PC-9 (cell line): ENCODE results near the gene ZDHHC14. TPM values are rescaled to one million over a fixed set of nuclear protein-coding genes. Genes with fewer than 3 reads are reported as not detected.

Experiments
- BruUV-seq: library from RNA; stranded (reverse); fragments of 400-500 nt; replicated peaks from 2 replicates; lab custom pipeline; 2021; lab: Mats Ljungman, UMichigan
- CTCF ChIA-PET: fragments of 300-600 bp; sonication (Branson Sonifier 250); formaldehyde crosslinking; loops from one replicate; lab custom pipeline; 2022; ENCODE audit warnings: antibody characterized with exemption; lab: Charles Lee
- POLR2A ChIA-PET: fragments of 300-600 bp; sonication (Branson Sonifier 250); formaldehyde crosslinking; loops from one replicate; lab custom pipeline; 2022; ENCODE audit warnings: antibody characterized with exemption; ENCODE audit not compliant: unreplicated experiment; lab: Charles Lee
- DNase-seq, 2 experiments: peaks; one replicate each; pipeline versions ENCODE4 v3.0.0 to v3.0.0-alpha.2; 2015 to 2022; ENCODE audit warnings: mixed read lengths in 1 of 2
- H2AFZ ChIP-seq: fragments of 200-600 bp; sonication (generic); 2 replicates; pipeline ENCODE4 v1.8.1; 2017; ENCODE audit warnings: antibody characterized with exemption
- H3F3A ChIP-seq: fragments of 200-600 bp; sonication (generic); 2 replicates; pipeline ENCODE4 v1.8.1; 2017; ENCODE audit warnings: antibody characterized with exemption, mild to moderate bottlenecking, low read depth; ENCODE audit not compliant: insufficient read depth
- H3K27ac ChIP-seq: fragments of 200-600 bp; sonication (generic); 2 replicates; pipeline ENCODE4 v1.6.1; 2016; ENCODE audit warnings: mixed run types
- H3K27me3 ChIP-seq: fragments of 200-600 bp; sonication (generic); 2 replicates; pipeline ENCODE4 v1.6.1; 2016; ENCODE audit warnings: low read depth, mixed run types; ENCODE audit not compliant: insufficient read depth
- H3K36me3 ChIP-seq: fragments of 200-600 bp; sonication (generic); 2 replicates; pipeline ENCODE4 v1.6.1; 2016; ENCODE audit warnings: low read depth, mixed run types
- H3K4me1 ChIP-seq: fragments of 200-600 bp; sonication (generic); replicated peaks from 2 replicates; pipeline ENCODE4 v1.6.1; 2016; ENCODE audit warnings: mixed run types; ENCODE audit not compliant: insufficient read depth
- H3K4me2 ChIP-seq: fragments of 200-600 bp; sonication (generic); 2 replicates; pipeline ENCODE4 v1.6.1; 2017; ENCODE audit warnings: mixed run types
- H3K4me3 ChIP-seq: fragments of 200-600 bp; sonication (generic); 2 replicates; pipeline ENCODE4 v1.6.1; 2016; ENCODE audit warnings: mixed run types
- H3K79me2 ChIP-seq: fragments of 200-600 bp; sonication (generic); 2 replicates; pipeline ENCODE4 v1.6.1; 2017; ENCODE audit warnings: low read depth, mixed run types
- H3K9me2 ChIP-seq: fragments of 200-600 bp; sonication (generic); 2 replicates; pipeline ENCODE4 v1.8.1; 2017; ENCODE audit warnings: mild to moderate bottlenecking; ENCODE audit not compliant: insufficient read depth
- H3K9me3 ChIP-seq: fragments of 200-600 bp; sonication (generic); 2 replicates; pipeline ENCODE4 v1.8.1; 2016; ENCODE audit warnings: low read depth; ENCODE audit not compliant: insufficient read depth
- H4K20me1 ChIP-seq: fragments of 200-600 bp; sonication (generic); 2 replicates; pipeline ENCODE4 v1.8.1; 2017; ENCODE audit not compliant: insufficient read depth
- EZH2 ChIP-seq: fragments of 200-600 bp; sonication (generic); IDR thresholded peaks from 2 replicates; pipeline ENCODE4 v1.8.0; 2017; ENCODE audit warnings: antibody characterized with exemption, low read depth
- intact Hi-C: fragments of 100-400 bp; cut with micrococcal nuclease; formaldehyde crosslinking; loops from one replicate; pipeline ENCODE4 v1.10.0; 2022; ENCODE audit not compliant: unreplicated experiment
- total RNA-seq: library from RNA; stranded (reverse); gene quantifications from 2 replicates; pipeline ENCODE4 v1.2.3, GENCODE V29; 2021
- TF ChIP-seq, protein P1 (sequence below): fragments of 200-600 bp; sonication (generic); conservative IDR thresholded peaks from 2 replicates; pipeline ENCODE4 v1.6.1; 2017; ENCODE audit warnings: mixed run types, antibody characterized with exemption, mild to moderate bottlenecking, moderate library complexity

The ZDHHC14 gene
- total RNA-seq, 1 experiment from 2014 or later, result 5.6 TPM

GRCh38 chr6:157438611-157439111 lies 57.7 kb downstream of the ZDHHC14 start:
- H3F3A ChIP-seq, result no peaks in the 10 kb centered on the region
- H4K20me1 ChIP-seq, result no peaks in the 10 kb centered on the region
- DNase-seq, result no peak
- no peaks in the 10 kb centered on the region for H3K9me3 ChIP-seq
- no peaks in the 10 kb centered on the region for H3K4me1 ChIP-seq
- no peak overlapping the region for H3K27ac ChIP-seq
- no peak overlapping the region for H3K4me2 ChIP-seq
- no peaks in the 10 kb centered on the region for H3K27me3 ChIP-seq
- POLR2A ChIA-PET, result no interaction called here
- CTCF ChIA-PET, result no interaction called here
- H3K36me3 ChIP-seq, result no peaks in the 10 kb centered on the region
- H3K4me3 ChIP-seq, result no peak overlapping the region
- no TSS peak for BruUV-seq
- TF ChIP-seq, protein P1, sequence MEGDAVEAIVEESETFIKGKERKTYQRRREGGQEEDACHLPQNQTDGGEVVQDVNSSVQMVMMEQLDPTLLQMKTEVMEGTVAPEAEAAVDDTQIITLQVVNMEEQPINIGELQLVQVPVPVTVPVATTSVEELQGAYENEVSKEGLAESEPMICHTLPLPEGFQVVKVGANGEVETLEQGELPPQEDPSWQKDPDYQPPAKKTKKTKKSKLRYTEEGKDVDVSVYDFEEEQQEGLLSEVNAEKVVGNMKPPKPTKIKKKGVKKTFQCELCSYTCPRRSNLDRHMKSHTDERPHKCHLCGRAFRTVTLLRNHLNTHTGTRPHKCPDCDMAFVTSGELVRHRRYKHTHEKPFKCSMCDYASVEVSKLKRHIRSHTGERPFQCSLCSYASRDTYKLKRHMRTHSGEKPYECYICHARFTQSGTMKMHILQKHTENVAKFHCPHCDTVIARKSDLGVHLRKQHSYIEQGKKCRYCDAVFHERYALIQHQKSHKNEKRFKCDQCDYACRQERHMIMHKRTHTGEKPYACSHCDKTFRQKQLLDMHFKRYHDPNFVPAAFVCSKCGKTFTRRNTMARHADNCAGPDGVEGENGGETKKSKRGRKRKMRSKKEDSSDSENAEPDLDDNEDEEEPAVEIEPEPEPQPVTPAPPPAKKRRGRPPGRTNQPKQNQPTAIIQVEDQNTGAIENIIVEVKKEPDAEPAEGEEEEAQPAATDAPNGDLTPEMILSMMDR, result no peak
- no peak for TF ChIP-seq EZH2
- intact Hi-C loops, result no loop called here
- H3K9me2 ChIP-seq, result no peaks in the 10 kb centered on the region
- no peaks in the 10 kb centered on the region for H3K79me2 ChIP-seq
- H2AFZ ChIP-seq, result no peak overlapping the region

DNA sequence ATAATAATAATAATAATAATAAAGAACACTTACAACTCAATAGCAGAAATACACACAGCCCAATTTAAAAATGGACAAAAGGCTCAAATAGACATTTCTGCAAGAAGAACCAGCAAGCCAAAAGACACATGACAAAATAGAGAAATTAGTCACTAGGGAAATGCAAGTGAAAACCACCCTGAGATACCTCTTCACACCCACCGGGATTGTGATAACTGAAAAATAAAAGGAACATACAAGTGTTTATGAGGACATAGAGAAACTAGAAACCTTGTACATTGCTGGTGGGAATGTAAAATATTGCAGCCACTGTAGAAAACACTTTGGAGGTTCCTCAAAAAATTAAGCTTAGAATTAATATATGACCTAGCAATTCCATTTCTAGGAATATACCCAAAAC lies 59.2 kb downstream of the ZDHHC14 start:
- DNase-seq, result no peak
- Histone ChIP-seq H3K9me2 (no peaks in the 10 kb centered on the region), H3K79me2 (no peaks in the 10 kb centered on the region), H3K27me3 (no peaks in the 10 kb centered on the region), H2AFZ (no peak overlapping the region), H3K4me3 (no peak overlapping the region), H3K4me2 (no peak overlapping the region), H3K36me3 (no peaks in the 10 kb centered on the region), H3F3A (no peaks in the 10 kb centered on the region), H3K4me1 (no peaks in the 10 kb centered on the region), H4K20me1 (no peaks in the 10 kb centered on the region), H3K27ac (no peak overlapping the region), H3K9me3 (no peaks in the 10 kb centered on the region)
- no TSS peak for BruUV-seq
- POLR2A ChIA-PET, result no interaction called here
- CTCF ChIA-PET, result no interaction called here
- intact Hi-C loops, result no loop called here
- TF ChIP-seq, protein P1, result no peak
- TF ChIP-seq EZH2, result no peak

GRCh38 chr6:157442291-157442690 lies 61.3 kb downstream of the ZDHHC14 start:
- Histone ChIP-seq H3K4me1 (no peaks in the 10 kb centered on the region), H3K9me2 (no peaks in the 10 kb centered on the region), H3K4me3 (no peak overlapping the region), H4K20me1 (no peaks in the 10 kb centered on the region), H2AFZ (no peak overlapping the region), H3K27ac (no peak overlapping the region), H3K4me2 (no peak overlapping the region), H3F3A (no peaks in the 10 kb centered on the region), H3K27me3 (no peaks in the 10 kb centered on the region), H3K36me3 (no peaks in the 10 kb centered on the region), H3K79me2 (no peaks in the 10 kb centered on the region), H3K9me3 (no peaks in the 10 kb centered on the region)
- DNase-seq, result no peak
- intact Hi-C loops, result no loop called here
- TF ChIP-seq, protein P1, result no peak
- TF ChIP-seq EZH2, result no peak
- CTCF ChIA-PET, result no interaction called here
- POLR2A ChIA-PET, result no interaction called here
- BruUV-seq, result no TSS peak
